22Rv1 (cell line): Measurements from ENCODE around the gene GAGE13.
"Not testable (repeated sequence)": the region's sequence is repeated elsewhere in the genome, so short reads cannot be mapped to it uniquely, and the experiment has no call there.

Source experiments
- CTCF ChIP-seq: fragments of 450-650 bp; IDR thresholded peaks from 2 replicates; pipeline ENCODE4 v1.5.1; 2017; ENCODE audit warnings: mild to moderate bottlenecking
- ZFX ChIP-seq: fragments of 450-650 bp; IDR thresholded peaks from 2 replicates; pipeline ENCODE4 v1.6.1; 2017; ENCODE audit warnings: antibody characterized with exemption, borderline replicate concordance

- TF ChIP-seq CTCF, ZFX: not testable (repeated sequence)
Observed at GRCh38 chrX:49345402-49345801, 14.0 kb downstream of the GAGE13 start.
